Measurements from ENCODE around the gene ZNF574.

ZNF574 gene

DNA sequence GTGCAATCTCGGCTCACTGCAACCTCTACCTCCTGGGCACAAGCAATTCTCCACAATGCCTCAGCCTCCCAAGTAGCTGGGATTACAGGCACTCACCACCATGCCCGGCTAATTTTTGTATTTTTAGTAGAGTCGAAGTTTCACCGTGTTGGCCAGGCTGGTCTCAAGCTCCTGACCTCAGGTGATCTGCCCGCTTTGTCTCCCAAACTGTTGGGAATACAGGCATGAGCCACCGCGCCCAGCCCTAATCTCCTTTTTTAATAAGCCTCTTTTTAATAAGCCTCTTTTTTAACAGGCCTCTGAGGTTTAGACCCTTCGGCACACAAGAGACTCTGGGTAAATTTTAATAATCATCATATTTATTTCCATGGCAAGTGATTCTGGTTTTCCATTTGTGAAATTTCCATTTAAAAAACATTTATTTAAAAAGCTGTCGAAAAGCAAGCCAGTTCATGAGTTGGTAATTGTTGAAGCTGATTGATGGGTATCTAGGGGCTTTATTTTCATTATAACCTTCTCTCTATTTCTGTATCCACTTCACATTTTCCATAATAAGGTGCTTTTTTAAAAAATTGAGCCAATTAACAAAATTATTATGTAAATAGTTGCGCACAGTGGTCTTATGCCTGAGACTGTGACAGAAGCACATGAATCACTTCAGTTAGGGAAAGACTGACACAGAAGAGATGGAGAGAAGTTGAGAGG is 44.5 kb downstream of the ZNF574 start:
- Histone ChIP-seq H3K36me3 (peaks cover 18% of the 10 kb centered on the region), H3K4me3 (no peak overlapping the region), H3K27ac (peak overlapping the region; percentile 74), H4K20me1 (no peaks in the 10 kb centered on the region), H3K4me1 (peaks cover 92% of the 10 kb centered on the region), H3K4me2 (peak overlapping the region; percentile 94), H3K9me3 (0 out of 2 replicates have a peak, but pooled peaks cover 10% of the 10 kb centered on the region), H3K9ac (peak overlapping the region; percentile 63; the same call in 1 of the 2 replicates), H3K27me3 (no peaks in the 10 kb centered on the region)
- no peak for TF ChIP-seq Cebpa-rat (IDR thresholded peaks at IDR 0.05)

- H4K20me1 ChIP-seq = no peaks in the 10 kb centered on the region
- peaks cover 92% of the 10 kb centered on the region for H3K4me1 ChIP-seq
- no peak for TF ChIP-seq Cebpa-rat (IDR thresholded peaks at IDR 0.05)
- H3K9ac ChIP-seq = peak overlapping the region; percentile 63; the same call in 1 of the 2 replicates
- peak overlapping the region; percentile 42 for H3K4me3 ChIP-seq
- H3K4me2 ChIP-seq = peak overlapping the region; percentile 94
- H3K36me3 ChIP-seq = peaks cover 14% of the 10 kb centered on the region
- peak overlapping the region; percentile 74 for H3K27ac ChIP-seq
- 0 out of 2 replicates have a peak, but pooled peaks cover 12% of the 10 kb centered on the region for H3K9me3 ChIP-seq
- no peaks in the 10 kb centered on the region for H3K27me3 ChIP-seq
These were observed 45.2 kb downstream of the ZNF574 start for GRCh38 chr19:42121036-42121621.

DNA sequence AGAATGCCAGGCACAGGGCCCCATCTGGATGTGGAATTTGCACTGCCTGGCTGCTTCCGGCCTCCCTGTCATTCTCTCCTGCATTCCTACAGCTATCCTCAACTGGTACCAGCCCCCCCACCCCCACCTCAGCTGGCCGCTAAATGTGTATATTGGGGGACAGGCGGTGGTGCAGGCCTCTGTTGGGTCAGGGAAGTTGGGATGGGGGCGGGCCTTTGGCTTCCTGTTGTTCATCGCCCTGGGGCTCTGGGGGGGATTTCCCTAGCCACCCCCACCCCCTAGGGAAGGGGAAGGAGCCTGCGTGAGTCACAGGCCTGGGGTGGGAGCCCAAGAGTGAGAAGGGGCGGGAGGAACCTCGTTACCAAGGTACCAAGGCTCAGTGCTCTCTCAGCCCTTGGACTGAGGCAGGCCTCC is 45.7 kb downstream of the ZNF574 start:
- peak overlapping the region; percentile 74 for H3K27ac ChIP-seq
- H3K9ac ChIP-seq = peak overlapping the region; percentile 63
- peaks cover 9% of the 10 kb centered on the region for H3K36me3 ChIP-seq
- TF ChIP-seq Cebpa-rat (IDR thresholded peaks at IDR 0.05) = no peak
- peaks cover 92% of the 10 kb centered on the region for H3K4me1 ChIP-seq
- H3K9me3 ChIP-seq = 0 out of 2 replicates have a peak, but pooled peaks cover 12% of the 10 kb centered on the region
- peak overlapping the region; percentile 42 for H3K4me3 ChIP-seq
- no peaks in the 10 kb centered on the region for H4K20me1 ChIP-seq
- peak overlapping the region; percentile 94 for H3K4me2 ChIP-seq
- no peaks in the 10 kb centered on the region for H3K27me3 ChIP-seq

DNA sequence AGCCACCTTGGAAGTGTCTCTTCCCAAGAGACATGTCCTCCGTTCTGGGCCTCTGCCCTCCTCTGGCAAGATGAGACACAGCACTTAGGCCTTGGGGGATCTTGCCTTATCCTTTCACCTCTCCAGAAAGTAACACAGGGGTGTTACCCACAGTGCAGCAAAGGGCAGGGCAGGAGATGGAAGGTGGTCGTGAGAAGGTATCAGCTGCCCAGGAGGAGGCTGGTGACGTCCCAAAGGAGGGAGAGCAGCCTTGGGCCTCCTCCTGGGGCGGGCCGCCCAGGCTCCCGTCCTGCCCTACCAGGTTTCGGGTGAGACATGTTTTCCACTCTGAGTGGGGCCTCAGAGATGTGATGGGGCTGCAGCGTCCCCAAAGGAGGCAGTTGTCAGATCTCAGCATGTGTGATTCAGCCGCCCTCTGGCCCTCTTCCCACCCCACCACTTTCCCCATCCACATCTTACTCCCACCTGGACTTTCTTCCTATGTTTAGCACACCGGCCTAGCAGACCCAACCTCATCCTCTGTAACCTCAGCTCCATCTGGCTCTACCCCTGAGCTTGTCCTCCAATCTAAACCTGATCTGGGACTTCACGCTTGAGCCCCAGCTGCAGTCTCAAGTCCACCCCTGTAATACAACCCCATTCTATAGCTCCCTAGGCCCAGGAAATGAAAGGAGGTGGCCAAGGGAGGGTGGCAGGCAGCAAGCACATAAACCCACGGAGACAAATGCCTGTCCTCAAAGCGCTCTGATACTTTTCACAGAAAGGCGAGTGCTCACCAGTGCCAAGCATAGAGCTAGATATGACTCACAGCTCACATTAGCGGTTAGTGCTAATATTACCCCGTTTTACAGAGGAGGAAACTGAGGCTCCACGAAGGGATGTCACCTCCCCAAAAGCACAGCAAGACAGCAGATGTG is 47.0 kb downstream of the ZNF574 start:
- Histone ChIP-seq H3K9ac (peak overlapping the region; percentile 36), H3K27me3 (no peaks in the 10 kb centered on the region), H3K4me2 (peak overlapping the region; percentile 94), H3K36me3 (no peaks in the 10 kb centered on the region), H3K9me3 (0 out of 2 replicates have a peak, but pooled peaks cover 12% of the 10 kb centered on the region), H4K20me1 (no peaks in the 10 kb centered on the region), H3K4me1 (peaks cover 93% of the 10 kb centered on the region), H3K27ac (peak overlapping the region; percentile 74), H3K4me3 (no peak overlapping the region)
- no peak for TF ChIP-seq Cebpa-rat (IDR thresholded peaks at IDR 0.05)

GRCh38 chr19:42123765-42124164 is 47.8 kb downstream of the ZNF574 start:
- H3K4me1 ChIP-seq = peaks cover 93% of the 10 kb centered on the region
- H3K36me3 ChIP-seq = no peaks in the 10 kb centered on the region
- H3K27ac ChIP-seq = peak overlapping the region; percentile 74
- no peaks in the 10 kb centered on the region for H3K27me3 ChIP-seq
- no peaks in the 10 kb centered on the region for H4K20me1 ChIP-seq
- peak overlapping the region; percentile 36; the same call in 1 of the 2 replicates for H3K9ac ChIP-seq
- H3K4me2 ChIP-seq = peak overlapping the region; percentile 94
- H3K9me3 ChIP-seq = 0 out of 2 replicates have a peak, but pooled peaks cover 12% of the 10 kb centered on the region
- no peak overlapping the region for H3K4me3 ChIP-seq
- TF ChIP-seq Cebpa-rat (IDR thresholded peaks at IDR 0.05) = no peak

- no peak overlapping the region for H3K4me2 ChIP-seq
- 0 out of 2 replicates have a peak, but pooled peaks cover 12% of the 10 kb centered on the region for H3K9me3 ChIP-seq
- H3K27ac ChIP-seq = no peak overlapping the region
- no peak overlapping the region for H3K4me3 ChIP-seq
- no peaks in the 10 kb centered on the region for H3K27me3 ChIP-seq
- peaks cover 93% of the 10 kb centered on the region for H3K4me1 ChIP-seq
- no peak overlapping the region for H3K9ac ChIP-seq
- no peaks in the 10 kb centered on the region for H3K36me3 ChIP-seq
- no peaks in the 10 kb centered on the region for H4K20me1 ChIP-seq
- TF ChIP-seq Cebpa-rat (IDR thresholded peaks at IDR 0.05) = no peak
These were observed 48.5 kb downstream of the ZNF574 start for GRCh38 chr19:42124386-42124901.

DNA sequence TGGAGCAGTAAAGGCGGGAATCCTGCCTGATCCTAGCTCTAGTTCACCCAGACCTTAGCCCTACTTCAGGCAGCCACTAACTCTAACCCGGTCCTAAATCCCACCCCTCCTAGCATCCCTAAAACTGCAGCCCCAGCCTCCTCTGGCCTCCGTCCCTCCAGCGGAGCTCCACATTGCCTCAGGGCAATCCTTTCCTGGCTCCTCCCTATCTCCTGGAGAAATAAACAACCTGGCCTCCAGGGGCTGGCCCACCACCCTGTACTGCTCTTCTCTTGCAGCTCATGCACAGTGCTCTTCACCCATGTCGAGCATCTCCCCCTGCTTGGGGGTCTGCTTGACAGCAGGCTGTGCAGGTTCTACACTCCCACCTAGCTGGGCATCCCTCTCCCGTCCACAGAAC is 49.6 kb downstream of the ZNF574 start:
- Histone ChIP-seq H3K4me1 (peaks cover 93% of the 10 kb centered on the region), H3K9me3 (0 out of 2 replicates have a peak, but pooled peaks cover 12% of the 10 kb centered on the region), H3K4me2 (peak overlapping the region; percentile 14; the same call in 1 of the 2 replicates), H3K4me3 (no peak overlapping the region), H4K20me1 (no peaks in the 10 kb centered on the region), H3K27ac (0 out of 2 replicates have a peak overlapping the region, but pooled peaks have one; percentile 35), H3K9ac (no peak overlapping the region), H3K27me3 (no peaks in the 10 kb centered on the region), H3K36me3 (no peaks in the 10 kb centered on the region)
- TF ChIP-seq Cebpa-rat (IDR thresholded peaks at IDR 0.05) = no peak

GRCh38 chr19:42126574-42126973 is 50.6 kb downstream of the ZNF574 start:
- TF ChIP-seq Cebpa-rat (IDR thresholded peaks at IDR 0.05) = no peak
- H3K36me3 ChIP-seq = no peaks in the 10 kb centered on the region
- peaks cover 93% of the 10 kb centered on the region for H3K4me1 ChIP-seq
- H4K20me1 ChIP-seq = no peaks in the 10 kb centered on the region
- peak overlapping the region; percentile 31 for H3K4me2 ChIP-seq
- peak overlapping the region; percentile 36; the same call in 1 of the 2 replicates for H3K27ac ChIP-seq
- H3K9ac ChIP-seq = no peak overlapping the region
- 0 out of 2 replicates have a peak, but pooled peaks cover 12% of the 10 kb centered on the region for H3K9me3 ChIP-seq
- no peaks in the 10 kb centered on the region for H3K27me3 ChIP-seq
- H3K4me3 ChIP-seq = no peak overlapping the region
